ENCODE data around the gene RIC3.

The RIC3 gene

DNA sequence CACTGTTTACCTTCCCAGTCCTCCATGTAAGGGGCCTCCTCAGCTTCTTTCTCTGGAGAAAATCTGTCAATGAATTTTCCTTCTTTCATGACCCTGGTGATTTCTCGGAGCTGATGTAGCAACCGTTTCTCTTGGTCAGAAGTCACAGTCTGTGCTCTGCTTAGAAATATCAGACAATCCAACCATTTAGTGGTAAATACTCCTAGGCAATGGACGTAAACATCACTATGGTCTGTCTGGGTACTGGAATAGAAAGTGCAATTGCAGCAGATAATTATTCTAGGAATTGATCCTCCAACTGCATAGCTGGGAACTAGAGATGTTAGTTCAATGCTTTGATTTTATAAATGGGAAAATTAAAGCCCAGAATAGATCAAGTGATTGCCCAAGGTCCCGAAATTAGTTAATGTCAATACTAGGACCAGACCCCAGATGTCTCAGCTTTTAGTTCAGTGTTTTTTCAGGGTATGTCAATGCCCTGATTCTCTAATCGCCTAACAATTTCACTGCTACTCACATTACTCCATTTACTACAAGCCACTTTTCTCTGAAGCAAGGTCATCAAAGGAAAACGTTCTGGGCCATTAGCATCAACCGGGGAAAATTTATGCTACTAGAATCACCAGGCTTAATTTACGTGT, 42.1 kb downstream of the RIC3 start:
- Histone ChIP-seq H3K27ac (ENCODE audit: low read depth, low read length) (no peak overlapping the region), H2BK5ac (ENCODE audit: low read length) (no peak overlapping the region), H4K8ac (ENCODE audit: low read depth, low read length) (no peak overlapping the region), H3K9ac (ENCODE audit: low read length) (no peak overlapping the region), H3K18ac (ENCODE audit: low read length) (no peak overlapping the region), H3K36me3 (ENCODE audit: control insufficient read depth, insufficient read depth, low read length) (no peaks in the 10 kb centered on the region), H3K79me2 (ENCODE audit: control insufficient read depth, insufficient read depth, low read length) (no peaks in the 10 kb centered on the region), H2BK15ac (replicated peaks; ENCODE audit: low read depth) (no peak overlapping the region), H3K56ac (ENCODE audit: low read length) (no peak overlapping the region), H2AK5ac (ENCODE audit: low read length) (no peak overlapping the region), H3K27me3 (ENCODE audit: insufficient read depth, low read length, poor library complexity) (no peaks in the 10 kb centered on the region), H3K4me1 (ENCODE audit: control insufficient read depth, low read depth, low read length) (no peaks in the 10 kb centered on the region), H3K4ac (ENCODE audit: low read depth, low read length) (no peak overlapping the region), H4K5ac (ENCODE audit: low read length) (no peak overlapping the region), H3K4me3 (ENCODE audit: low read length) (no peak overlapping the region), H3K79me1 (ENCODE audit: low read length) (no peaks in the 10 kb centered on the region), H2BK120ac (ENCODE audit: low read depth, low read length) (no peak overlapping the region), H3K4me2 (ENCODE audit: low read length) (no peak overlapping the region), H3K23ac (ENCODE audit: low read length) (no peak overlapping the region)
- DNase-seq, result no peak
- WGBS (ENCODE audit: extremely low coverage, insufficient coverage, low lambda C conversion rate), result no CpG with 5 or more reads among the region's 8 CpGs

DNA sequence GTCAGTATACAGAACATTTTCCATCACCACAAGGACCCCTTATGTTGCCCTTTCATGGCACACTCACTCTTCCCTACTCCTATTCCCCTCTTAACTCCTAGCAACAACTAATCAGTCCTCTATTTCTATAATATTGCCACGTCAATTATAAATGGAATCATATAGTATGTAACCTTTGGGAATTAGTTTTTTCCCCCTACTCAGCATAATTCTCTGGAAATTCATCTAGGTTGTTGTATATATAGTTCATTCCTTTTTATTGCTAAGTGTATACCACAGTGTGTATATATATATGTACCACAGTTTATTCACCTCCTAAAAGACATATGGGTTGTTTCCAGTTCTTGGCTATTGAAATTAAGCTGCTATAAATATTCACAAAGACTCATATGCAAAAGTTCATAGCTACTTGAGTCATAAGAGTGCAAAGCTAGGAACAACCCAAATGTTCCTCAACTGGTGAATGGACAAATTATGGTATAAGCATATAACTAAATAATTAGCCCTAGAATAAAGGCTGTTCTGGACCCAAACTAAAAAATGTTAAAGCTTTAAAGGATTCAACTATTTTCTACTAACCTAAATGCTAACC, 46.6 kb downstream of the RIC3 start:
- no peak overlapping the region for H3K9ac ChIP-seq (ENCODE audit: low read length)
- H3K4ac ChIP-seq (ENCODE audit: low read depth, low read length), result no peak overlapping the region
- no peak overlapping the region for H2BK120ac ChIP-seq (ENCODE audit: low read depth, low read length)
- H3K36me3 ChIP-seq (ENCODE audit: control insufficient read depth, insufficient read depth, low read length), result no peaks in the 10 kb centered on the region
- H2BK15ac ChIP-seq (replicated peaks; ENCODE audit: low read depth), result no peak overlapping the region
- H3K79me1 ChIP-seq (ENCODE audit: low read length), result no peaks in the 10 kb centered on the region
- no peaks in the 10 kb centered on the region for H3K4me1 ChIP-seq (ENCODE audit: control insufficient read depth, low read depth, low read length)
- H3K79me2 ChIP-seq (ENCODE audit: control insufficient read depth, insufficient read depth, low read length), result no peaks in the 10 kb centered on the region
- no peak overlapping the region for H3K23ac ChIP-seq (ENCODE audit: low read length)
- no peaks in the 10 kb centered on the region for H3K27me3 ChIP-seq (ENCODE audit: insufficient read depth, low read length, poor library complexity)
- WGBS (ENCODE audit: extremely low coverage, insufficient coverage, low lambda C conversion rate), result no CpG with 5 or more reads among the region's 1 CpG
- no peak overlapping the region for H2AK5ac ChIP-seq (ENCODE audit: low read length)
- no peak overlapping the region for H3K18ac ChIP-seq (ENCODE audit: low read length)
- no peak overlapping the region for H4K5ac ChIP-seq (ENCODE audit: low read length)
- no peak overlapping the region for H3K4me2 ChIP-seq (ENCODE audit: low read length)
- no peak overlapping the region for H3K56ac ChIP-seq (ENCODE audit: low read length)
- DNase-seq, result no peak
- H3K27ac ChIP-seq (ENCODE audit: low read depth, low read length), result no peak overlapping the region
- H3K4me3 ChIP-seq (ENCODE audit: low read length), result no peak overlapping the region
- no peak overlapping the region for H2BK5ac ChIP-seq (ENCODE audit: low read length)
- no peak overlapping the region for H4K8ac ChIP-seq (ENCODE audit: low read depth, low read length)

DNA sequence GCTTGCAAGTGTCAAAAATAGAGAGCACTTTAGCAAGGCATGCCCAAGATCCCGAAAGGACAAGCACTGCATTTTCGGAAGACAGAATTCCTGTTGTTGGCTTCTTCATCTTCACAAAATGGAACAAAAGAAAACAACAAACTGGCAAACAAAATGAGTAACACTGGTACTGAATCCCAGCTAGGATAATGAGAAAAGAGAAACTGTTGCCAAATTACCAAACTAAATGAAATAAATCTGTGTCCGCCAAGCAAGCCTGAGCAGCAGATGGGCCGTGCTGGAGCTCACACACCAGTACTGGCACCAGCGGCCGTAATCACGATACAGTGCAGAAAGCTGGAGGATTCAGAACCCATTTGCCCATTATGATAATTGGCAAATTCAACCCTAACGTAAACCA, 57.2 kb downstream of the RIC3 start:
- no CpG with 5 or more reads among the region's 8 CpGs for WGBS (ENCODE audit: extremely low coverage, insufficient coverage, low lambda C conversion rate)

DNA sequence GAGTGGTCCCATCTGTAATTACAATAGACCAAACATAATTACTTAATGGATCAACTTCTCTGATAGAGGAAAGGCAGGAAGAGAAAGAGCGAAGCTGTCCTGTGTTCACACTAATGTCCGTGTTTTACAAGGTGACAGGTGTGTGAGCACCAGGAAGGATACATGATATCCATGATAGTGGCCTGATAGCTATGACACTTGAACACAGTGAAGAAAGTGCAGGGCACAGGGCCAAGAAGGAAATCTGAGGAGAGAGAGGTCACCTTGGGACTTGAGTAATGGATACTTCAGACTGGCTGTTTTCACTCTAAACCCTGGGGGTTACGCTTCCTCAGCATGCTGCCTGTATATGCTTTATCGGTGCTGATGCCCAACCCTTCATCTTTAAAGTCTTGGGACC, 58.4 kb downstream of the RIC3 start:
- H4K5ac ChIP-seq (ENCODE audit: low read length), result no peak overlapping the region
- H3K23ac ChIP-seq (ENCODE audit: low read length), result no peak overlapping the region
- no peak overlapping the region for H2AK5ac ChIP-seq (ENCODE audit: low read length)
- no peak overlapping the region for H3K4ac ChIP-seq (ENCODE audit: low read depth, low read length)
- no peak overlapping the region for H3K9ac ChIP-seq (ENCODE audit: low read length)
- H3K27ac ChIP-seq (ENCODE audit: low read depth, low read length), result no peak overlapping the region
- no peaks in the 10 kb centered on the region for H3K79me2 ChIP-seq (ENCODE audit: control insufficient read depth, insufficient read depth, low read length)
- no peaks in the 10 kb centered on the region for H3K79me1 ChIP-seq (ENCODE audit: low read length)
- H3K4me3 ChIP-seq (ENCODE audit: low read length), result no peak overlapping the region
- H3K27me3 ChIP-seq (ENCODE audit: insufficient read depth, low read length, poor library complexity), result no peaks in the 10 kb centered on the region
- H2BK5ac ChIP-seq (ENCODE audit: low read length), result no peak overlapping the region
- no peak overlapping the region for H2BK15ac ChIP-seq (replicated peaks; ENCODE audit: low read depth)
- H3K36me3 ChIP-seq (ENCODE audit: control insufficient read depth, insufficient read depth, low read length), result no peaks in the 10 kb centered on the region
- DNase-seq, result no peak
- no peak overlapping the region for H4K8ac ChIP-seq (ENCODE audit: low read depth, low read length)
- H3K18ac ChIP-seq (ENCODE audit: low read length), result no peak overlapping the region
- WGBS (ENCODE audit: extremely low coverage, insufficient coverage, low lambda C conversion rate), result no CpG with 5 or more reads among the region's 4 CpGs
- no peaks in the 10 kb centered on the region for H3K4me1 ChIP-seq (ENCODE audit: control insufficient read depth, low read depth, low read length)
- no peak overlapping the region for H3K4me2 ChIP-seq (ENCODE audit: low read length)
- no peak overlapping the region for H2BK120ac ChIP-seq (ENCODE audit: low read depth, low read length)
- H3K56ac ChIP-seq (ENCODE audit: low read length), result no peak overlapping the region

More for the DNA sequence above, 57.2 kb downstream of the RIC3 start:
- no peak overlapping the region for H3K56ac ChIP-seq (ENCODE audit: low read length)
- H3K18ac ChIP-seq (ENCODE audit: low read length), result no peak overlapping the region
- H3K23ac ChIP-seq (ENCODE audit: low read length), result no peak overlapping the region
- no peaks in the 10 kb centered on the region for H3K36me3 ChIP-seq (ENCODE audit: control insufficient read depth, insufficient read depth, low read length)
- H3K9ac ChIP-seq (ENCODE audit: low read length), result no peak overlapping the region
- H3K79me1 ChIP-seq (ENCODE audit: low read length), result no peaks in the 10 kb centered on the region
- H3K4me3 ChIP-seq (ENCODE audit: low read length), result no peak overlapping the region
- H3K4me1 ChIP-seq (ENCODE audit: control insufficient read depth, low read depth, low read length), result no peaks in the 10 kb centered on the region
- no peak for DNase-seq
- H3K27ac ChIP-seq (ENCODE audit: low read depth, low read length), result no peak overlapping the region
- H4K8ac ChIP-seq (ENCODE audit: low read depth, low read length), result no peak overlapping the region
- no peak overlapping the region for H2BK5ac ChIP-seq (ENCODE audit: low read length)
- H3K4ac ChIP-seq (ENCODE audit: low read depth, low read length), result no peak overlapping the region
- no peak overlapping the region for H2BK15ac ChIP-seq (replicated peaks; ENCODE audit: low read depth)
- no peak overlapping the region for H2BK120ac ChIP-seq (ENCODE audit: low read depth, low read length)
- no peaks in the 10 kb centered on the region for H3K27me3 ChIP-seq (ENCODE audit: insufficient read depth, low read length, poor library complexity)
- H3K4me2 ChIP-seq (ENCODE audit: low read length), result no peak overlapping the region
- no peak overlapping the region for H4K5ac ChIP-seq (ENCODE audit: low read length)
- H2AK5ac ChIP-seq (ENCODE audit: low read length), result no peak overlapping the region
- H3K79me2 ChIP-seq (ENCODE audit: control insufficient read depth, insufficient read depth, low read length), result no peaks in the 10 kb centered on the region

DNA sequence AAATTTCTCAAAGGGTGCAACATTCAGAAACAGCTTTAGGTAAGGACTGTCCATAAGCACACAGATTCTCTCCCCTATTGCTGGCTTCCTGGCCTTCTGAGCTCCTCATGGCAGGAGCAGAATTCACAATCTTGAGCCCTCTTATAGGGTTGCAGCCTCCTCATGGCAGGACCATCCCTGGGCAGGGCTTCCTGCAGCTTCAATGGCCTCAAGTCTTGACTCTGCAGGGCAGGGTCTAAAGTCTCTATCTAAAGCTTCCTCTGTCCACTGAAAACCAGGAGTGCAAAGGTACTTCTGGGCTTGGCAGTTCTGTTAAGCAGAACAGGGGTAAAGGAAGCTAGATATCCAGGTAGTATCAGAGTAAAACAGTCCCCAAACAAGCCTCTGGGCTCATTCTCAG, 59.1 kb downstream of the RIC3 start:
- Histone ChIP-seq H3K4me1 (ENCODE audit: control insufficient read depth, low read depth, low read length) (no peaks in the 10 kb centered on the region), H3K4ac (ENCODE audit: low read depth, low read length) (no peak overlapping the region), H3K27me3 (ENCODE audit: insufficient read depth, low read length, poor library complexity) (no peaks in the 10 kb centered on the region), H3K9ac (ENCODE audit: low read length) (no peak overlapping the region), H3K36me3 (ENCODE audit: control insufficient read depth, insufficient read depth, low read length) (no peaks in the 10 kb centered on the region), H3K27ac (ENCODE audit: low read depth, low read length) (no peak overlapping the region), H4K8ac (ENCODE audit: low read depth, low read length) (no peak overlapping the region), H3K18ac (ENCODE audit: low read length) (no peak overlapping the region), H3K56ac (ENCODE audit: low read length) (no peak overlapping the region), H3K4me3 (ENCODE audit: low read length) (no peak overlapping the region), H3K79me1 (ENCODE audit: low read length) (no peaks in the 10 kb centered on the region), H2BK5ac (ENCODE audit: low read length) (no peak overlapping the region), H3K4me2 (ENCODE audit: low read length) (no peak overlapping the region), H4K5ac (ENCODE audit: low read length) (no peak overlapping the region), H2BK120ac (ENCODE audit: low read depth, low read length) (no peak overlapping the region), H3K79me2 (ENCODE audit: control insufficient read depth, insufficient read depth, low read length) (no peaks in the 10 kb centered on the region), H3K23ac (ENCODE audit: low read length) (no peak overlapping the region), H2BK15ac (replicated peaks; ENCODE audit: low read depth) (no peak overlapping the region), H2AK5ac (ENCODE audit: low read length) (no peak overlapping the region)
- DNase-seq, result no peak

DNA sequence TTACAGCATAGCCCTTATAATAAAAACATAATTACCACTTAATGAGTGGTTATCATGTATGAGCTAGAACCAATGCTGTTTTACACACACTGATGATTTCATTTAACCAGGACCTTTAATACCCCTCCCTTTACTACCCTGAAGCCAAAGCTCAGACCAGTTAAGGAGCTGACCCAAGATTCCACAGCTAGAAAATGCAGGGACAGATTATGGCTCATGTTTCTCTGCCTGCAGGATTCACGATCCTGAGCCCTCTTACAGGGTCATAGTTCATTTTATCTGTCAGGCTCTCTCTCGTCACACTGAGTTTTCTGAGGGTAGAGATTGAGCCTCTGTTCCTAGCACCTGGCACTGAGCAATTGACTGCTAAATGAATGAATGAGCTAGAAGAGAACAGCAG, 60.4 kb downstream of the RIC3 start:
- Histone ChIP-seq H3K9ac (ENCODE audit: low read length) (no peak overlapping the region), H3K4me1 (ENCODE audit: control insufficient read depth, low read depth, low read length) (no peaks in the 10 kb centered on the region), H3K4me2 (ENCODE audit: low read length) (no peak overlapping the region), H2BK120ac (ENCODE audit: low read depth, low read length) (no peak overlapping the region), H3K79me2 (ENCODE audit: control insufficient read depth, insufficient read depth, low read length) (no peaks in the 10 kb centered on the region), H3K27ac (ENCODE audit: low read depth, low read length) (no peak overlapping the region), H3K23ac (ENCODE audit: low read length) (no peak overlapping the region), H3K79me1 (ENCODE audit: low read length) (no peaks in the 10 kb centered on the region), H3K4ac (ENCODE audit: low read depth, low read length) (no peak overlapping the region), H3K27me3 (ENCODE audit: insufficient read depth, low read length, poor library complexity) (no peaks in the 10 kb centered on the region), H4K8ac (ENCODE audit: low read depth, low read length) (no peak overlapping the region), H2BK15ac (replicated peaks; ENCODE audit: low read depth) (no peak overlapping the region), H3K18ac (ENCODE audit: low read length) (no peak overlapping the region), H2BK5ac (ENCODE audit: low read length) (no peak overlapping the region), H4K5ac (ENCODE audit: low read length) (no peak overlapping the region), H2AK5ac (ENCODE audit: low read length) (no peak overlapping the region), H3K36me3 (ENCODE audit: control insufficient read depth, insufficient read depth, low read length) (no peaks in the 10 kb centered on the region), H3K56ac (ENCODE audit: low read length) (no peak overlapping the region), H3K4me3 (ENCODE audit: low read length) (no peak overlapping the region)
- no CpG with 5 or more reads among the region's 2 CpGs for WGBS (ENCODE audit: extremely low coverage, insufficient coverage, low lambda C conversion rate)
- DNase-seq, result no peak

Measured in mesendoderm (in vitro differentiated cells).